Common myeloid progenitor, CD34-positive (primary cell): ENCODE results near the gene MEGF8.
A peak's percentile ranks its signal among the peaks of the same experiment; 100 is the strongest.

Experiments used
- CTCF ChIA-PET: fragments of 350-600 bp; sonication (Branson Sonifier 250); formaldehyde crosslinking; loops from one replicate; lab custom pipeline; 2021; ENCODE audit warnings: antibody characterized with exemption; lab: Charles Lee
- POLR2A ChIA-PET: fragments of 350-600 bp; sonication (Branson Sonifier 250); formaldehyde crosslinking; loops from one replicate; lab custom pipeline; 2021; ENCODE audit warnings: antibody characterized with exemption; lab: Charles Lee
- DNase-seq, 3 donors: peaks; one replicate each; pipeline versions ENCODE4 v3.0.0 to v3.0.0-alpha.2; 2013
- H3K27ac ChIP-seq, 2 experiments: 1 replicate in 1 of 2; 2 replicates in 1 of 2; pipeline ENCODE4 v1.7.0; 2013; ENCODE audit warnings: inconsistent platforms in 2 of 2, low read length in 2 of 2, mild to moderate bottlenecking in 2 of 2, low read depth in 1 of 2, moderate library complexity in 1 of 2; ENCODE audit not compliant: severe bottlenecking in 2 of 2, insufficient read depth in 1 of 2, poor library complexity in 1 of 2
- H3K27me3 ChIP-seq, 5 experiments: replicated peaks in 2 of 5; 1 replicate in 3 of 5; 2 replicates in 2 of 5; pipeline versions ENCODE4 v1.6.1 to v1.7.0; 2013; ENCODE audit warnings: low read length in 4 of 5, mild to moderate bottlenecking in 2 of 5, moderate library complexity in 2 of 5, inconsistent platforms in 1 of 5; ENCODE audit not compliant: insufficient read depth in 5 of 5, control insufficient read depth in 4 of 5
- H3K36me3 ChIP-seq, 4 experiments: 1 replicate in 2 of 4; 2 replicates in 2 of 4; pipeline versions ENCODE4 v1.6.1 to v1.7.0; 2013; ENCODE audit warnings: low read length in 3 of 4, control low read depth in 1 of 4, mild to moderate bottlenecking in 1 of 4; ENCODE audit not compliant: control insufficient read depth in 4 of 4, insufficient read depth in 4 of 4
- H3K4me1 ChIP-seq, 4 experiments: 1 replicate in 3 of 4; 2 replicates in 1 of 4; pipeline versions ENCODE4 v1.6.1 to v1.7.1; 2013; ENCODE audit warnings: low read length in 3 of 4, mild to moderate bottlenecking in 3 of 4, control low read depth in 1 of 4, inconsistent platforms in 1 of 4, moderate library complexity in 1 of 4; ENCODE audit not compliant: control insufficient read depth in 4 of 4, insufficient read depth in 4 of 4; ENCODE audit errors: control extremely low read depth in 1 of 4
- H3K4me3 ChIP-seq, 7 experiments: 1 replicate in 4 of 7; 2 replicates in 3 of 7; pipeline versions ENCODE4 v1.5.1 to v1.7.0; 2013; ENCODE audit warnings: mild to moderate bottlenecking in 7 of 7, low read length in 6 of 7, moderate library complexity in 6 of 7, inconsistent platforms in 2 of 7, low read depth in 2 of 7, control low read depth in 1 of 7; ENCODE audit not compliant: insufficient read depth in 4 of 7, control insufficient read depth in 1 of 7; ENCODE audit errors: extremely low read depth in 1 of 7
- H3K9me3 ChIP-seq, 5 experiments: 1 replicate in 4 of 5; 2 replicates in 1 of 5; pipeline versions ENCODE4 v1.6.1 to v1.7.1; 2013; ENCODE audit warnings: low read length in 4 of 5, mild to moderate bottlenecking in 2 of 5, inconsistent platforms in 1 of 5, low read depth in 1 of 5, moderate library complexity in 1 of 5; ENCODE audit not compliant: control insufficient read depth in 4 of 5, insufficient read depth in 2 of 5; ENCODE audit errors: control extremely low read depth in 1 of 5
- WGBS: methylation state at CpG from one replicate; pipeline ENCODE4 v1.1.5; 2013; ENCODE audit not compliant: insufficient coverage; 5-methylcytosine and 5-hydroxymethylcytosine counted together

Gene MEGF8

GRCh38 chr19:42323852-42324654, 1.4 kb upstream of the MEGF8 start:
- Histone ChIP-seq H3K27ac (no peak overlapping the region), H3K9me3 (no peaks in the 10 kb centered on the region), H3K36me3 (no peaks in the 10 kb centered on the region), H3K27me3 (peaks cover 3 to 40% (median 14%) of the 10 kb centered on the region in 5 experiments), H3K4me1 (peaks cover 0 to 32% (median 21%) of the 10 kb centered on the region in 4 experiments), H3K4me3 (peak overlapping the region in 1 of 7 experiments; percentile 32)
- DNase-seq = peak in 2 of 3 donors; percentile 38 to 47
- WGBS = 4% methylated on average over 58 of the region's 92 CpGs
- ChIA-PET CTCF (interaction anchor here (1.0 to 2.0 kb wide), 4 partner anchors 12 to 35 kb away, joined by 3 to 5 read pairs (median 3); no protein-coding TSS in a partner anchor), POLR2A (no interaction called here)

- POLR2A ChIA-PET = no interaction called here
These were observed 654 bp upstream of the MEGF8 start for GRCh38 chr19:42324655-42325307.

GRCh38 chr19:42325896-42326771, 699 bp downstream of the MEGF8 start:
- Histone ChIP-seq H3K9me3 (no peaks in the 10 kb centered on the region), H3K27me3 (peaks cover 3 to 37% (median 14%) of the 10 kb centered on the region in 5 experiments), H3K4me3 (peak overlapping the region; percentile 77 to 98 (median 90)), H3K27ac (peak overlapping the region; percentile 50 to 85), H3K36me3 (no peaks in the 10 kb centered on the region), H3K4me1 (peaks cover 0 to 32% (median 21%) of the 10 kb centered on the region in 4 experiments)
- under 1% methylated on average over 35 of the region's 37 CpGs for WGBS
- ChIA-PET CTCF (no interaction called here), POLR2A (no interaction called here)
- peak in 2 of 3 donors; percentile 36 to 54 for DNase-seq

More at GRCh38 chr19:42324655-42325307, 654 bp upstream of the MEGF8 start:
- Histone ChIP-seq H3K4me3 (peak overlapping the region in 5 of 7 experiments; percentile 56 to 98 (median 91)), H3K4me1 (peaks cover 0 to 32% (median 21%) of the 10 kb centered on the region in 4 experiments), H3K27me3 (peaks cover 3 to 40% (median 14%) of the 10 kb centered on the region in 5 experiments), H3K27ac (no peak overlapping the region), H3K9me3 (no peaks in the 10 kb centered on the region), H3K36me3 (no peaks in the 10 kb centered on the region)
- no peak for DNase-seq
- WGBS = 4% methylated on average over 30 of the region's 38 CpGs
- CTCF ChIA-PET = no interaction called here

- H3K36me3 ChIP-seq = no peaks in the 10 kb centered on the region
- H3K4me3 ChIP-seq = peak overlapping the region in 1 of 7 experiments; percentile 98
- peaks cover 3 to 31% (median 11%) of the 10 kb centered on the region in 5 experiments for H3K27me3 ChIP-seq
- POLR2A ChIA-PET = no interaction called here
- no peak for DNase-seq
- peaks cover 0 to 32% (median 21%) of the 10 kb centered on the region in 4 experiments for H3K4me1 ChIP-seq
- H3K27ac ChIP-seq = no peak overlapping the region
- no peaks in the 10 kb centered on the region for H3K9me3 ChIP-seq
- CTCF ChIA-PET = interaction anchor here (2.1 kb wide), 1 partner anchor 9 kb away, joined by 8 read pairs; no protein-coding TSS in a partner anchor
These were observed 1.5 kb downstream of the MEGF8 start for GRCh38 chr19:42326969-42327368.

- Histone ChIP-seq H3K36me3 (no peaks in the 10 kb centered on the region), H3K4me1 (peaks cover 0 to 32% (median 21%) of the 10 kb centered on the region in 4 experiments), H3K27me3 (peaks cover 3 to 26% (median 11%) of the 10 kb centered on the region in 5 experiments), H3K4me3 (no peak overlapping the region), H3K9me3 (no peaks in the 10 kb centered on the region), H3K27ac (no peak overlapping the region)
- POLR2A ChIA-PET = no interaction called here
- 89% methylated on average over 3 of the region's 5 CpGs for WGBS
- CTCF ChIA-PET = interaction anchor here (1.1 to 2.1 kb wide), 2 partner anchors 9 to 15 kb away, joined by 6 to 8 read pairs; no protein-coding TSS in a partner anchor
- no peak for DNase-seq
These were observed 1.9 kb downstream of the MEGF8 start for GRCh38 chr19:42327381-42327780.

- peaks cover 3 to 20% (median 9%) of the 10 kb centered on the region in 5 experiments for H3K27me3 ChIP-seq
- DNase-seq = no peak
- H3K27ac ChIP-seq = no peak overlapping the region
- H3K4me3 ChIP-seq = no peak overlapping the region
- H3K36me3 ChIP-seq = peaks cover 0 to 2% (median under 1%) of the 10 kb centered on the region in 4 experiments
- CTCF ChIA-PET = interaction anchor here (1.1 to 2.1 kb wide), 2 partner anchors 8 to 15 kb away, joined by 6 to 8 read pairs; no protein-coding TSS in a partner anchor
- peaks cover 0 to 32% (median 21%) of the 10 kb centered on the region in 4 experiments for H3K4me1 ChIP-seq
- no peaks in the 10 kb centered on the region for H3K9me3 ChIP-seq
- POLR2A ChIA-PET = no interaction called here
- WGBS = 83% methylated on average over 1 of the region's 1 CpG
These were observed 2.7 kb downstream of the MEGF8 start for GRCh38 chr19:42328106-42328505.
